K562 (cell line): ENCODE results near the gene PMF1.
A peak's percentile ranks its signal among the peaks of the same experiment; 100 is the strongest.

Experiments
- CTCF ChIP-seq, 3 experiments: IDR thresholded peaks in 2 of 3; conservative IDR thresholded peaks in 1 of 3; 2 replicates each; pipeline ENCODE4 v1.5.1; 2011 to 2012; ENCODE audit warnings: low read length in 3 of 3, mild to moderate bottlenecking in 3 of 3, control low read depth in 2 of 3, improper control_type of control experiment in 1 of 3, inconsistent platforms in 1 of 3, low read depth in 1 of 3, mixed read lengths in 1 of 3, moderate library complexity in 1 of 3; ENCODE audit not compliant: insufficient read depth in 2 of 3
- JUN ChIP-seq, 2 experiments: sonication (generic) in 1 of 2; formaldehyde crosslinking in 1 of 2; IDR thresholded peaks; 2 replicates each; pipeline versions ENCODE4 v1.6.1 to v1.8.0; 2012 to 2022; ENCODE audit warnings: borderline replicate concordance in 2 of 2, mild to moderate bottlenecking in 2 of 2, improper control_type of control experiment in 1 of 2, low read depth in 1 of 2, low read length in 1 of 2, missing genetic modification reagents in 1 of 2
- NKRF ChIP-seq: fragments of 450-650 bp; IDR thresholded peaks from 2 replicates; pipeline ENCODE4 v1.6.1; 2016; ENCODE audit warnings: borderline replicate concordance
- SRF ChIP-seq, 2 experiments: fragments of 250-450, 450-650 bp in 1 of 2; sonication (Bioruptor Pico) in 1 of 2; sonication (generic) in 1 of 2; formaldehyde crosslinking; IDR thresholded peaks; 2 replicates each; pipeline versions ENCODE4 v1.5.0 to v1.5.1; 2020 to 2022; ENCODE audit warnings: mild to moderate bottlenecking in 1 of 2, missing genetic modification reagents in 1 of 2
- TBL1XR1 ChIP-seq, 2 experiments: IDR thresholded peaks; 2 replicates each; pipeline ENCODE4 v1.6.1; 2012; ENCODE audit warnings: improper control_type of control experiment in 2 of 2, low read length in 2 of 2, mild to moderate bottlenecking in 1 of 2
- ZNF232 ChIP-seq: sonication (generic); formaldehyde crosslinking; IDR thresholded peaks from 2 replicates; pipeline ENCODE4 v1.8.0; 2022; ENCODE audit warnings: mild to moderate bottlenecking, missing genetic modification reagents
- ZNF639 ChIP-seq, 2 experiments: fragments of 200-800 bp in 1 of 2; sonication (Bioruptor generic) in 1 of 2; sonication (generic) in 1 of 2; formaldehyde crosslinking in 1 of 2; IDR thresholded peaks in 1 of 2; conservative IDR thresholded peaks in 1 of 2; 2 replicates each; pipeline versions ENCODE4 v1.5.0 to v1.6.1; 2016 to 2020; ENCODE audit warnings: missing compliant biosample characterization in 1 of 2, missing genetic modification characterization in 1 of 2, missing genetic modification reagents in 1 of 2

- TF ChIP-seq JUN (IDR thresholded peaks at IDR 0.05; ENCODE audit: borderline replicate concordance, low read depth, low read length) (no peak), JUN (CRISPR knock-in tag; IDR thresholded peaks at IDR 0.05; ENCODE audit: borderline replicate concordance) (no peak), ZNF639 (CRISPR knock-in tag; conservative IDR thresholded peaks at IDR 0.05 in 1 of 2, IDR thresholded peaks at IDR 0.05 in 1 of 2) (no peak), SRF (CRISPR knock-in tag; IDR thresholded peaks at IDR 0.05) (no peak), ZNF232 (CRISPR knock-in tag) (no peak), TBL1XR1 (IDR thresholded peaks at IDR 0.05; ENCODE audit: low read length in 2 of 2) (no peak), NKRF (peak; percentile 86; the same call in 1 of the 2 replicates), CTCF (IDR thresholded peaks at IDR 0.05 in 2 of 3, conservative IDR thresholded peaks at IDR 0.05 in 1 of 3; ENCODE audit: insufficient read depth in 2 of 3, low read depth in 1 of 3, low read length in 3 of 3) (no peak)
Observed at GRCh38 chr1:156281693-156282478, 69.1 kb downstream of the PMF1 start.
